SU-DHL-6 (cell line): ENCODE data around the gene PTRH2.

Experiments used
- H2AFZ ChIP-seq: fragments of 200-600 bp; sonication (generic); 2 replicates; pipeline ENCODE4 v1.6.1; 2014; ENCODE audit warnings: low read depth, mild to moderate bottlenecking, moderate library complexity, mixed read lengths, antibody characterized with exemption, low read length; ENCODE audit not compliant: severe bottlenecking
- H3F3A ChIP-seq: fragments of 200-600 bp; shearing (Covaris generic); 2 replicates; pipeline ENCODE4 v1.6.0; 2016; ENCODE audit warnings: antibody characterized with exemption, mild to moderate bottlenecking; ENCODE audit not compliant: insufficient read depth
- H3K27ac ChIP-seq: fragments of 200-600 bp; sonication (generic); 2 replicates; pipeline ENCODE4 v1.5.1; 2016; ENCODE audit warnings: low read depth, mild to moderate bottlenecking, low read length, moderate library complexity, mixed read lengths
- H3K27me3 ChIP-seq: fragments of 200-600 bp; sonication (generic), shearing (Covaris generic); 2 replicates; pipeline ENCODE4 v1.6.0; 2014; ENCODE audit warnings: mild to moderate bottlenecking, low read length
- H3K36me3 ChIP-seq: fragments of 200-600 bp; sonication (generic); 2 replicates; pipeline ENCODE4 v1.6.1; 2014; ENCODE audit warnings: mild to moderate bottlenecking, low read length, mixed read lengths
- H3K4me2 ChIP-seq: fragments of 300-600, 200-600 bp; shearing (Covaris generic), sonication (generic); 2 replicates; pipeline ENCODE4 v1.6.0; 2014; ENCODE audit warnings: low read length, low read depth, mild to moderate bottlenecking; ENCODE audit not compliant: poor library complexity, severe bottlenecking
- H3K4me3 ChIP-seq: fragments of 200-600 bp; sonication (generic); 2 replicates; pipeline ENCODE4 v1.5.1; 2014; ENCODE audit warnings: antibody characterized with exemption, low read length, mild to moderate bottlenecking, mixed read lengths; ENCODE audit not compliant: insufficient read depth, poor library complexity, severe bottlenecking
- H3K79me2 ChIP-seq: fragments of 200-600 bp; sonication (generic); 2 replicates; pipeline ENCODE4 v1.6.1; 2014; ENCODE audit warnings: mild to moderate bottlenecking, low read length, moderate library complexity; ENCODE audit not compliant: insufficient read depth
- H3K9ac ChIP-seq: fragments of 200-600 bp; sonication (generic); 2 replicates; pipeline ENCODE4 v1.7.0; 2014; ENCODE audit warnings: mild to moderate bottlenecking, low read length
- H3K9me2 ChIP-seq: fragments of 200-600 bp; sonication (generic); replicated peaks from 2 replicates; pipeline ENCODE4 v1.6.1; 2014; ENCODE audit warnings: low read length; ENCODE audit not compliant: insufficient read depth
- H3K9me3 ChIP-seq: fragments of 200-600 bp; sonication (generic); 2 replicates; pipeline ENCODE4 v1.6.1; 2014; ENCODE audit warnings: low read length, mixed read lengths; ENCODE audit not compliant: insufficient read depth
- H4K20me1 ChIP-seq: fragments of 200-600 bp; sonication (generic); 2 replicates; pipeline ENCODE4 v1.6.1; 2014; ENCODE audit warnings: low read depth, mild to moderate bottlenecking, antibody characterized with exemption, low read length, moderate library complexity, mixed read lengths
- EZH2phosphoT487 ChIP-seq: fragments of 200-600 bp; sonication (generic), shearing (Covaris generic); conservative IDR thresholded peaks from 2 replicates; pipeline ENCODE4 v1.6.1; 2018; ENCODE audit warnings: mild to moderate bottlenecking, antibody characterized with exemption, low read length, moderate library complexity, mixed read lengths
- TF ChIP-seq, protein P1 (sequence below): fragments of 200-600 bp; sonication (generic); IDR thresholded peaks from one replicate; pipeline ENCODE4 v1.5.1; 2017; ENCODE audit warnings: antibody characterized with exemption, mild to moderate bottlenecking, low read length, moderate library complexity; ENCODE audit not compliant: insufficient read depth, poor library complexity, severe bottlenecking

The PTRH2 gene

DNA sequence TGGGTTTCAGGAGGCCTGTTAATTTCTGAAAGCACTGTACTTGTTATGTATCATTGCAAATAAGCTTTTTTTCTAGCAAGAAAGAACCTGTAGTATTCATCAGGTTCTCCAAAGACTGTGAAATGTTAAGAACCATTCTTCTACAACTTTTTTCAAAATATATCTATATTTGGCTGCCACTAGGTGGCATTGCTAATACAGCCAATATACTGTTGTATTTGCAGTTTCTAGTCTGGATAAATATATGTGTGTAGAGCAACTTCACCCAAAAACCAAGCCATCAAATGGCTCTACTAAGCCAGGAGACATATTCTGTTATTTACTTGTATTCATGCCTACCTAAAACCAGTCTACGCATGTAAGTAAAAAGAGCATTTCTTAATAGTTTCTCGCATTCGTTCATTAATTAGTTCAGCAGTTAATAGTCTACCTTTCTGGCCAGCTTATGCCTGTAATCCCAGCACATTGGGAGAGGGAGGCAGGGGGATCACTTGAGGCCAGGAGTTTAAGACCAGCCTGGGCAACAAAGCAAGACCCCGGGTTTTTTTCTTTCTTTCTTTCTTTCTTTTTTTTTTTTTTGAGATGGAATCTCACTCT lies 39.7 kb upstream of the PTRH2 start:
- Histone ChIP-seq H2AFZ (no peak overlapping the region), H3K79me2 (no peaks in the 10 kb centered on the region), H4K20me1 (no peaks in the 10 kb centered on the region), H3K4me3 (no peak overlapping the region), H3K9me2 (no peaks in the 10 kb centered on the region), H3F3A (peaks cover 3% of the 10 kb centered on the region; the same call in 1 of the 2 replicates), H3K9ac (no peak overlapping the region), H3K27me3 (no peaks in the 10 kb centered on the region), H3K4me2 (no peak overlapping the region), H3K9me3 (no peaks in the 10 kb centered on the region), H3K27ac (no peak overlapping the region), H3K36me3 (no peaks in the 10 kb centered on the region; the same call in 1 of the 2 replicates)
- no peak for TF ChIP-seq EZH2phosphoT487
- TF ChIP-seq, protein P1, sequence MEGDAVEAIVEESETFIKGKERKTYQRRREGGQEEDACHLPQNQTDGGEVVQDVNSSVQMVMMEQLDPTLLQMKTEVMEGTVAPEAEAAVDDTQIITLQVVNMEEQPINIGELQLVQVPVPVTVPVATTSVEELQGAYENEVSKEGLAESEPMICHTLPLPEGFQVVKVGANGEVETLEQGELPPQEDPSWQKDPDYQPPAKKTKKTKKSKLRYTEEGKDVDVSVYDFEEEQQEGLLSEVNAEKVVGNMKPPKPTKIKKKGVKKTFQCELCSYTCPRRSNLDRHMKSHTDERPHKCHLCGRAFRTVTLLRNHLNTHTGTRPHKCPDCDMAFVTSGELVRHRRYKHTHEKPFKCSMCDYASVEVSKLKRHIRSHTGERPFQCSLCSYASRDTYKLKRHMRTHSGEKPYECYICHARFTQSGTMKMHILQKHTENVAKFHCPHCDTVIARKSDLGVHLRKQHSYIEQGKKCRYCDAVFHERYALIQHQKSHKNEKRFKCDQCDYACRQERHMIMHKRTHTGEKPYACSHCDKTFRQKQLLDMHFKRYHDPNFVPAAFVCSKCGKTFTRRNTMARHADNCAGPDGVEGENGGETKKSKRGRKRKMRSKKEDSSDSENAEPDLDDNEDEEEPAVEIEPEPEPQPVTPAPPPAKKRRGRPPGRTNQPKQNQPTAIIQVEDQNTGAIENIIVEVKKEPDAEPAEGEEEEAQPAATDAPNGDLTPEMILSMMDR = peak; percentile 78

DNA sequence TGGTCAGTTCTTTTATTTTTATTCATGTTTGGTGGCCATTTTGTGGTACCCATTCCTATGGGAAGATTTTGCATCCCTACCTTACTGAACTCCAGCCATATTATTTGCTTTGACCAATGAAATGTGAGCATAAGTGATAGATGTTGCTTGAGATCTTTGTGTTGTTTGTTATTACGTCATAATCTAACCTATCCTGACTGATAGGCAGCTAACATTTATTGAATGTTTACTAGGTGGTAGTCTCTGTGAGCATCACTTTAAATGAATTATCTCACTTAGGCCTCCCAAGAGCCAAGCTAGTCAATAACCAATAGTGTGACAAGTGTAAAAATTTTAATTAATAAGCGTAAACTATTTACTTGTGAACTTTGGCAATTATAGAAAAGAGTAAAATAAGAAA lies 37.8 kb upstream of the PTRH2 start:
- no peaks in the 10 kb centered on the region for H3K79me2 ChIP-seq
- no peaks in the 10 kb centered on the region; the same call in 1 of the 2 replicates for H3K36me3 ChIP-seq
- no peaks in the 10 kb centered on the region for H3K9me2 ChIP-seq
- no peaks in the 10 kb centered on the region for H3K9me3 ChIP-seq
- no peaks in the 10 kb centered on the region for H3F3A ChIP-seq
- no peak for TF ChIP-seq EZH2phosphoT487
- TF ChIP-seq, protein P1 = no peak
- no peak overlapping the region for H3K4me2 ChIP-seq
- H3K27ac ChIP-seq = no peak overlapping the region
- H3K27me3 ChIP-seq = no peaks in the 10 kb centered on the region
- H3K4me3 ChIP-seq = no peak overlapping the region
- H3K9ac ChIP-seq = no peak overlapping the region
- H2AFZ ChIP-seq = no peak overlapping the region
- H4K20me1 ChIP-seq = no peaks in the 10 kb centered on the region

DNA sequence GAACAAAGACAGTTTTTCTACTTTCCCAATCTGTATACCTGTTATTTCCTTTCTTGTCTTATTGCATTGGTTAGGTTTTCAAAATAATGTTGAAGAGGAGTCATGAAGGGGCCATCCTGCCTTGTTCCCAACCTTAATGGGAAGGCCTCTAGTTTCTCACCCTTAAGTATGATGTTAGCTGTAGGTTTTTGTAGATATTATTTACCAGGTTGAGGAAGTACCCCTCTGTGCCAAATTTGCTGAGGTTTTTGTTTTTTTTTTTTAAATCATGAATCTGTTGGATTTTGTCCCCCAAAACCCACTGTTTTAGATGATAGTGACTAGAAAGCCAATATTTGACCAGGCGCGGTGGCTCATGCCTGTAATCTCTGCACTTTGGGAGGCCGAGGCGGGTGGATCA lies 36.6 kb upstream of the PTRH2 start:
- H3K79me2 ChIP-seq = no peaks in the 10 kb centered on the region
- no peak for TF ChIP-seq EZH2phosphoT487
- TF ChIP-seq, protein P1 = no peak
- no peak overlapping the region for H3K9ac ChIP-seq

More for the DNA sequence above, 36.6 kb upstream of the PTRH2 start:
- H3K4me2 ChIP-seq = no peak overlapping the region
- peaks cover 3% of the 10 kb centered on the region for H3K36me3 ChIP-seq
- no peak overlapping the region for H2AFZ ChIP-seq
- H3K27ac ChIP-seq = no peak overlapping the region
- peaks cover under 1% of the 10 kb centered on the region; the same call in 1 of the 2 replicates for H3F3A ChIP-seq
- H3K4me3 ChIP-seq = no peak overlapping the region
- H3K9me2 ChIP-seq = no peaks in the 10 kb centered on the region
- no peaks in the 10 kb centered on the region for H3K9me3 ChIP-seq
- no peaks in the 10 kb centered on the region for H4K20me1 ChIP-seq
- no peaks in the 10 kb centered on the region for H3K27me3 ChIP-seq
